IPS-20b (cell line): ENCODE data around the gene MALRD1.

Experiments
- H3K27ac ChIP-seq: one replicate; pipeline ENCODE4 v1.5.1; 2013; ENCODE audit warnings: low read length
- H3K27me3 ChIP-seq: 2 replicates; pipeline ENCODE4 v1.6.1; 2013; ENCODE audit warnings: mild to moderate bottlenecking, low read length, inconsistent platforms; ENCODE audit not compliant: insufficient read depth
- H3K36me3 ChIP-seq: 2 replicates; pipeline ENCODE4 v1.6.1; 2013; ENCODE audit warnings: low read depth, mild to moderate bottlenecking, inconsistent platforms, low read length, moderate library complexity; ENCODE audit not compliant: insufficient read depth
- H3K4me1 ChIP-seq: 2 replicates; pipeline ENCODE4 v1.6.1; 2013; ENCODE audit warnings: mild to moderate bottlenecking, control low read depth, inconsistent platforms, low read length, moderate library complexity; ENCODE audit not compliant: insufficient read depth
- H3K4me3 ChIP-seq: 2 replicates; pipeline ENCODE4 v1.5.1; 2013; ENCODE audit warnings: mild to moderate bottlenecking, low read length, inconsistent platforms
- H3K9ac ChIP-seq: 2 replicates; pipeline ENCODE4 v1.6.1; 2013; ENCODE audit warnings: low read depth, mild to moderate bottlenecking, inconsistent platforms, low read length, moderate library complexity
- H3K9me3 ChIP-seq: 2 replicates; pipeline ENCODE4 v1.6.1; 2013; ENCODE audit warnings: mild to moderate bottlenecking, low read depth, low read length, inconsistent platforms; ENCODE audit not compliant: insufficient read depth

The MALRD1 gene

GRCh38 chr10:19231034-19231433 is 182.4 kb downstream of the MALRD1 start:
- H3K27ac ChIP-seq: no peak overlapping the region
- no peak overlapping the region for H3K4me3 ChIP-seq
- H3K9me3 ChIP-seq: no peaks in the 10 kb centered on the region
- H3K4me1 ChIP-seq: no peaks in the 10 kb centered on the region
- H3K9ac ChIP-seq: no peak overlapping the region
- no peaks in the 10 kb centered on the region for H3K27me3 ChIP-seq
- H3K36me3 ChIP-seq: no peaks in the 10 kb centered on the region

GRCh38 chr10:19245889-19246752 is 197.5 kb downstream of the MALRD1 start:
- no peak overlapping the region for H3K4me3 ChIP-seq
- H3K27me3 ChIP-seq: no peaks in the 10 kb centered on the region
- H3K9ac ChIP-seq: no peak overlapping the region
- no peaks in the 10 kb centered on the region for H3K9me3 ChIP-seq
- no peaks in the 10 kb centered on the region for H3K4me1 ChIP-seq
- H3K27ac ChIP-seq: no peak overlapping the region
- H3K36me3 ChIP-seq: no peaks in the 10 kb centered on the region

GRCh38 chr10:19247843-19248242 is 199.2 kb downstream of the MALRD1 start:
- no peaks in the 10 kb centered on the region for H3K9me3 ChIP-seq
- H3K4me1 ChIP-seq: no peaks in the 10 kb centered on the region
- no peak overlapping the region for H3K9ac ChIP-seq
- no peaks in the 10 kb centered on the region for H3K27me3 ChIP-seq
- H3K36me3 ChIP-seq: no peaks in the 10 kb centered on the region
- H3K27ac ChIP-seq: no peak overlapping the region
- no peak overlapping the region for H3K4me3 ChIP-seq

DNA sequence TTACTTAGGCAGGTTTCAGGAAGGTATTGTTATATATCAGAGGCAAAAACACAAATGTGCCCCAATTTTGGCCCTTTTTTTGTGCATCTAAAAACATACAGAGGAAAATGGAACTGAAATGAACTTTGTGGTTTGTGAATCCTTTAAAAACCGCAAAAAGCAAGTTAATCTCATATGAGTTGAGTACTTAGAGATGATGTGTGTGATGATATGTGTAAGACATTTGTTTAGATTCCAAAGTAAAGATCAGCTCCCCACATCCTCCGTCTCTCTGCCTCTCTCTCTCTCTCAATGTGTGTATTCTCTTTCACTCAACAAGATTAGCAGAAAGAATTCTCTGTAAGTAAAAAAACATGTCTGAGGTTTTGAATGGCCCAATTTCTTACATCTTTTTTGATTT is 201.9 kb downstream of the MALRD1 start:
- Histone ChIP-seq H3K27ac (no peak overlapping the region), H3K4me3 (no peak overlapping the region), H3K27me3 (no peaks in the 10 kb centered on the region), H3K9ac (no peak overlapping the region), H3K9me3 (no peaks in the 10 kb centered on the region), H3K36me3 (no peaks in the 10 kb centered on the region), H3K4me1 (no peaks in the 10 kb centered on the region)

DNA sequence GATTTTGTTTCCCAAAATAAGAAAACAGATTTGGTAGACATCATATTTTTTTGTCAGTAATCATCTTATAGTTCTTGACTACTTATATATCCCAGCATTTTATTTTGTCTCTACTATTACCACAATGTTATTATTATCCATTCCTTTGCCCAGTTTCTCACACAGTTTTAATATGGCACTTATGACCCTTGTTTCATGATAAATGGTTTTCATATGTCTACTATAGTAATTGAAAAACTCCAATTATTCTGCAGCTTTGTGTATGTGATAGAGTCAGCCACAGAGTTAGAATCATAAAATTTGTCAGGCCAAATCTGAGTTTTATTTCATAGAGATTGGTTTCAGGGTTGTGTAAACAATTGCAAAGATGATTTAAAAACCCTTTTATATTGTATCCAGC is 203.9 kb downstream of the MALRD1 start:
- no peak overlapping the region for H3K9ac ChIP-seq
- H3K27ac ChIP-seq: no peak overlapping the region
- no peak overlapping the region for H3K4me3 ChIP-seq
- no peaks in the 10 kb centered on the region for H3K36me3 ChIP-seq
- no peaks in the 10 kb centered on the region for H3K4me1 ChIP-seq
- no peaks in the 10 kb centered on the region for H3K9me3 ChIP-seq
- H3K27me3 ChIP-seq: no peaks in the 10 kb centered on the region

DNA sequence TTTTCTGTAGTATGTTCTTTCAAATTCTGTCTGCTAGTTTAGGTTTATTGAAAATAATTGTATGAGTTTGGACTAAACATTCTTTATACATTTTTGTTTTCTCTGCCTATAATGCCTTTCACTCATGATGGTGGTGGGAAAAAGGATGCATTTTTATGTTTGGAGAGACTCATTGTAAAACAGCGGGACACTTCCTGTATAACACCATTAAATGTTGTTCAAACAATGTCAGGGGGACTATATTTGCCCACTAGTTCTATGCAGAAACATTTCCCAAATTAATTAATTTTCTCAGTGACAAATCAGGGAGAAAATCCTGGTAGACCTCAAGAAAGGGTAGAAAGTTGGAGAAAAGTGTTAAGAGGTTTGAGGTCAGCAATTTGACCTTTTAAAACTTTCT is 207.7 kb downstream of the MALRD1 start:
- H3K36me3 ChIP-seq: no peaks in the 10 kb centered on the region
- no peaks in the 10 kb centered on the region for H3K27me3 ChIP-seq
- no peak overlapping the region for H3K9ac ChIP-seq
- H3K4me3 ChIP-seq: no peak overlapping the region
- no peaks in the 10 kb centered on the region for H3K9me3 ChIP-seq
- no peaks in the 10 kb centered on the region for H3K4me1 ChIP-seq
- no peak overlapping the region for H3K27ac ChIP-seq

DNA sequence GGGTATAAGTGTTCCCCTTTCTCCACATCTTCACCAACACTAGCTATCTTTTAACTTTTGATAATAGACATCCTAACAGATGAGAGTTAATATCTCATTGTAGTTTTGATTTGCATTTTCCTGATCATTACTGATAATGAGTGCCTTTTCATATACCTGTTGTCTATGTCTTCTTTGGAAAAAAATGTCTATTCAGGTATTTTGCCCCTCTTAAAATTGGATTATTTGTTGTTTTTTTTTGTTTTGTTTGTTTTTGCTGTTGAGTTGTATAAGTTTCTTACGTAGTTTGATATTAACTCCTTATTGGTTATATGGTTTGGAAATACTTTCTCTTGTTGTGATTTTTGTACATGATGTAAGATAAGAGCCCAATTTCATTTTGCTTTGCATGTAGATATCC is 214.7 kb downstream of the MALRD1 start:
- Histone ChIP-seq H3K4me3 (no peak overlapping the region), H3K27me3 (no peaks in the 10 kb centered on the region), H3K27ac (no peak overlapping the region), H3K9ac (no peak overlapping the region), H3K36me3 (no peaks in the 10 kb centered on the region), H3K9me3 (no peaks in the 10 kb centered on the region), H3K4me1 (no peaks in the 10 kb centered on the region)

DNA sequence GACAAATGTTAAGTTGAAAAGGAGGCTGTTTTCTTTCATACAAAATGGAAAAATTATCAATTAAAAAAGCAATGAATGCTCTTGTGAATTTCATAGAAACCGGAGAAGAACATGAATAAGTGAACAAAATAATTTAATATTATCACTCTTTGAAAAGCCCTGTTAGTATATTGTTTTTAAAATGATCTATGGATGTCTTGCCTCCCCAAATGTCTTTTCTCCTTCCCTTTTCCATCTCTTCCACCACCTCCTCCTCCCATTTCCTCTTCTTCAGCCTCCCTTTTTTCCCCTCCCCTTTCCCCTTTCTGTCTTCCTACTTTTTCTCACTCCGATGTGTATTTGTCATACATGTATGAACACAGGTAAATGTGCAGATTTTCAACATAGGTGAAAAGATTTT is 234.7 kb downstream of the MALRD1 start:
- Histone ChIP-seq H3K27ac (no peak overlapping the region), H3K36me3 (no peaks in the 10 kb centered on the region), H3K4me3 (no peak overlapping the region), H3K9ac (no peak overlapping the region), H3K9me3 (no peaks in the 10 kb centered on the region), H3K27me3 (no peaks in the 10 kb centered on the region), H3K4me1 (no peaks in the 10 kb centered on the region)

DNA sequence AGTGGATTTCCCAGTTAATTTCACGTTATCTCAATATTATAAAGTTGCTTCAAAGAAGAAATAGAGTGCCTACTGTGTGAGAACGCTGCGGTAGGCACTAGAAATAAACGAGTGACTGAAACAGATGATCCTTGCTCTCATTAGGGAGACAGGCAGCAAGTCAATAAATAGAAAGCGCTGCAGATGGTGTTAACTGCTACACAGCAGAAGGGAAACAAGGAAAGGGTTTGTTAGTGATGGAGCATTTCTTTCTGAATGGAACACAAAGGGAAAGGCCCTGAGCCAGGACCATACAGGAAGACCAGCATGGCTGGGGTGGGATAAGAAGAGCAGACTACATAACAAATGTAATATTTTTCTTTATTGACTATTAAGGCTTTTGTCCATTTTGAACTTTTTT is 235.2 kb downstream of the MALRD1 start:
- H3K36me3 ChIP-seq: no peaks in the 10 kb centered on the region
- no peak overlapping the region for H3K9ac ChIP-seq
- no peak overlapping the region for H3K27ac ChIP-seq
- no peak overlapping the region for H3K4me3 ChIP-seq
- no peaks in the 10 kb centered on the region for H3K4me1 ChIP-seq
- H3K27me3 ChIP-seq: no peaks in the 10 kb centered on the region
- H3K9me3 ChIP-seq: no peaks in the 10 kb centered on the region

- H3K27ac ChIP-seq: no peak overlapping the region
- H3K36me3 ChIP-seq: no peaks in the 10 kb centered on the region
- no peak overlapping the region for H3K4me3 ChIP-seq
- H3K9me3 ChIP-seq: no peaks in the 10 kb centered on the region
- no peak overlapping the region for H3K9ac ChIP-seq
- H3K27me3 ChIP-seq: no peaks in the 10 kb centered on the region
- H3K4me1 ChIP-seq: no peaks in the 10 kb centered on the region
Measured at GRCh38 chr10:19290770-19291169, 242.2 kb downstream of the MALRD1 start.

GRCh38 chr10:19294233-19294632 is 245.6 kb downstream of the MALRD1 start:
- Histone ChIP-seq H3K27me3 (no peaks in the 10 kb centered on the region), H3K4me3 (no peak overlapping the region), H3K9me3 (no peaks in the 10 kb centered on the region), H3K9ac (no peak overlapping the region), H3K27ac (no peak overlapping the region), H3K36me3 (no peaks in the 10 kb centered on the region), H3K4me1 (peaks cover 6% of the 10 kb centered on the region; the same call in 1 of the 2 replicates)

DNA sequence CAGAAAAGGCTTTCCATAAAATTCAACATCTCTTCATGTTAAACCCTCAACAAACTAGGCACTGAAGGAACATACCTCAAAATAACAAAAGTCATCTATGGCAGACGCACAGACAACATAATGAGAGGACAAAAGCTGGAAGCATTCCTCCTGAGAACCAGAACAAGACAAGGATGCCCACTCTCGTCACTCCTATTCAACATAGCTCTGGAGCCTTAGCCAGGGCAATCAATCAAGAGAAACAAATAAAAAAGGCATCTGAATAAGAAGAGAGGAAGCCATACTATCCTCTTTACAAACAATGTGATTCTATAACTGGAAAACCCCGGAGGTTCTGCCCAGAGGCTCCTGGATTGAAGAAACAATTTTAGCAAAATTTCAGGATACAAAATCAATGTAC is 251.0 kb downstream of the MALRD1 start:
- Histone ChIP-seq H3K27me3 (no peaks in the 10 kb centered on the region), H3K9me3 (no peaks in the 10 kb centered on the region), H3K4me3 (no peak overlapping the region), H3K36me3 (no peaks in the 10 kb centered on the region), H3K4me1 (peaks cover 6% of the 10 kb centered on the region; the same call in 1 of the 2 replicates), H3K27ac (no peak overlapping the region), H3K9ac (no peak overlapping the region)
